OCI-LY3 (cell line): ENCODE measurements around the gene RETREG2.

ENCODE experiments used
- EZH2phosphoT487 ChIP-seq: fragments of 200-600 bp; shearing (Covaris generic); IDR thresholded peaks from 2 replicates; pipeline ENCODE4 v1.6.1; 2018; ENCODE audit warnings: antibody characterized with exemption, mixed run types, low read depth
- TF ChIP-seq, protein P1 (sequence below): fragments of 200-600, 300-600 bp; sonication (generic); IDR thresholded peaks from 2 replicates; pipeline ENCODE4 v1.5.1; 2014; ENCODE audit warnings: antibody characterized with exemption, low read length, low read depth

DNA sequence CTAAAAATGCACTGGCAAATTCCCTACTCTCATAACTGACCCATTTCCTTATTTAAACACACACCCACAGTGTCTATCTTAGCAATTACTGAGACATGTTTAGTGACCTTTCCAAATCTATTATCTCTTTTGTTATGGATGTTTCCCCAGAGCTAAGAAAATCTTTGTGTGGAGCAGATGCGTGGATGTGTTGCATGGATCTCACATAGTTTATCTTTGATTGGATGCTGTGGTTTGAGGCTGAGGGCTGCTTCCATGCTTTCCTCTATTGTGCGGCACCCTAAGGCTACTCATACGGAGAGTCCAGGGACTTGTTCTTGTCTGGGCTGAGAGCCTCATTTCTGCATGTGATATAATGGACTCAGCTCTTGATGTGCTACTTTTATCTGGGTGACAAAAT is 56.3 kb downstream of the RETREG2 start:
- TF ChIP-seq, protein P1, sequence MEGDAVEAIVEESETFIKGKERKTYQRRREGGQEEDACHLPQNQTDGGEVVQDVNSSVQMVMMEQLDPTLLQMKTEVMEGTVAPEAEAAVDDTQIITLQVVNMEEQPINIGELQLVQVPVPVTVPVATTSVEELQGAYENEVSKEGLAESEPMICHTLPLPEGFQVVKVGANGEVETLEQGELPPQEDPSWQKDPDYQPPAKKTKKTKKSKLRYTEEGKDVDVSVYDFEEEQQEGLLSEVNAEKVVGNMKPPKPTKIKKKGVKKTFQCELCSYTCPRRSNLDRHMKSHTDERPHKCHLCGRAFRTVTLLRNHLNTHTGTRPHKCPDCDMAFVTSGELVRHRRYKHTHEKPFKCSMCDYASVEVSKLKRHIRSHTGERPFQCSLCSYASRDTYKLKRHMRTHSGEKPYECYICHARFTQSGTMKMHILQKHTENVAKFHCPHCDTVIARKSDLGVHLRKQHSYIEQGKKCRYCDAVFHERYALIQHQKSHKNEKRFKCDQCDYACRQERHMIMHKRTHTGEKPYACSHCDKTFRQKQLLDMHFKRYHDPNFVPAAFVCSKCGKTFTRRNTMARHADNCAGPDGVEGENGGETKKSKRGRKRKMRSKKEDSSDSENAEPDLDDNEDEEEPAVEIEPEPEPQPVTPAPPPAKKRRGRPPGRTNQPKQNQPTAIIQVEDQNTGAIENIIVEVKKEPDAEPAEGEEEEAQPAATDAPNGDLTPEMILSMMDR, result no peak
- TF ChIP-seq EZH2phosphoT487, result no peak
